GM12865 (cell line): Measurements from ENCODE around the gene SOS2.

Experiments
- DNase-seq: peaks from one replicate; pipeline ENCODE4 v3.0.0; 2010; ENCODE audit warnings: low read depth
- H3K4me3 ChIP-seq: 2 replicates; pipeline ENCODE4 v1.5.1; 2011; ENCODE audit warnings: mild to moderate bottlenecking, low read depth, low read length, control low read depth
- CTCF ChIP-seq: IDR thresholded peaks from 2 replicates; pipeline ENCODE4 v1.5.1; 2011; ENCODE audit warnings: low read length, control low read depth, low read depth, inconsistent platforms; ENCODE audit not compliant: insufficient read depth; ENCODE audit errors: missing control alignments

SOS2 gene

GRCh38 chr14:50222055-50222613, 9.2 kb downstream of the SOS2 start:
- no peak overlapping the region for H3K4me3 ChIP-seq
- DNase-seq, result no peak
- no peak for TF ChIP-seq CTCF

GRCh38 chr14:50218501-50218900, 12.9 kb downstream of the SOS2 start:
- no peak for DNase-seq
- H3K4me3 ChIP-seq, result no peak overlapping the region
- TF ChIP-seq CTCF, result no peak

GRCh38 chr14:50215416-50215815, 16.0 kb downstream of the SOS2 start:
- DNase-seq, result no peak
- TF ChIP-seq CTCF, result no peak
- H3K4me3 ChIP-seq, result no peak overlapping the region

GRCh38 chr14:50213795-50214194, 17.6 kb downstream of the SOS2 start:
- no peak for TF ChIP-seq CTCF
- no peak for DNase-seq

GRCh38 chr14:50212726-50213125, 18.7 kb downstream of the SOS2 start:
- no peak for DNase-seq
- TF ChIP-seq CTCF, result no peak
- no peak overlapping the region for H3K4me3 ChIP-seq

More at GRCh38 chr14:50213795-50214194, 17.6 kb downstream of the SOS2 start:
- H3K4me3 ChIP-seq, result no peak overlapping the region

DNA sequence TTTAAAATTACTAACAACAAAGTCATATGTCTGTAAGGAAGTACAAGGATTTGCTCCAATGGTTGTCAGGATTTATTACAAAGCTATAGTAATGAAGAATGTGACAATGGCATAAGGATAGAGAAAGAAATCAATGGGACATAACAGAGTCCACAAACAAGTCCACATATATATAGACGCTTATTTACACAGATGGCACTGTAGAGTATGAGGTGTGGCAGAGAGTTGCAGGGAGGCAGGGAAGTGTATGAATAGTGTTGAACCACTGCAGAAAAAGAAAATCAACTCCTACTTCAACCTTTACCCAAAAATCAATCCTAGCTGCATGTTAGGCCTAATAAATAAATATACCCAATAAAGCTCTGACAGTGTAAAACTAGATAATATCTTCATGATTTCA, 21.3 kb downstream of the SOS2 start:
- no peak for TF ChIP-seq CTCF
- DNase-seq, result no peak
- H3K4me3 ChIP-seq, result no peak overlapping the region

DNA sequence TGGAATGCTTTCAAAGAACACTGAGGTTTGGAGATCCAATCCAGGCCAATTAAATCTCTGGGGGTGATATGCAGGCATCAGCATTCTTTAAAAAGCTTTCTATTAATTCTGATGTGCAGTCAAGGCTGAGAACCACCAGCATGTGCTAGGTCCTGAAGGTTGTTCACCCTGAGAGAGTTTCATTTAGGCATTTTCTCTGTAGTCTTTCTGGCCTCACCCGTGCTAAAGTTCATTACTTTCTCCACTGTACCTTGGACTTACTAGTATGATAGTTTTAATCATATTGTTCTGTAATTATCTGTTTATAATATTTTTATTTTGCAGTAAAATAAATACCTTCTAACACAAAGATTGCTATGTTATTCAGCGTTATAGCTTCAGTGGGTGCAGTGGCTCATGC, 32.9 kb downstream of the SOS2 start:
- no peak for DNase-seq
- H3K4me3 ChIP-seq, result no peak overlapping the region
- no peak for TF ChIP-seq CTCF
